K562 (cell line): ENCODE data around the gene ADCY5. TPM values are rescaled to one million over a fixed set of nuclear protein-coding genes. Genes with fewer than 3 reads are reported as not detected.

Source experiments
- ATAC-seq: fragments of 200-7000 bp; cut with Tn5 transposase; 3 replicates; pipeline ENCODE4 v1.9.1; 2020; ENCODE audit warnings: moderate library complexity
- BruUV-seq: library from RNA; stranded (reverse); fragments of 400-500 nt; replicated peaks from 2 replicates; lab custom pipeline; 2021; lab: Mats Ljungman, UMichigan
- CTCF ChIA-PET: fragments of 300-600 bp; formaldehyde crosslinking; extraction: SDS; loops from one replicate; lab custom pipeline; 2021; ENCODE audit warnings: low intra/inter-chr PET ratio; lab: Yijun Ruan, JAX
- POLR2A ChIA-PET: fragments of 300-600, 350-650 bp; sonication (Branson Sonifier 250); formaldehyde crosslinking; extraction: SDS; loops from one replicate; lab custom pipeline; 2021; ENCODE audit warnings: antibody characterized with exemption, inconsistent platforms; lab: Yijun Ruan, JAX
- DNase-seq, 4 experiments: peaks; one replicate each; pipeline versions ENCODE4 v3.0.0 to v3.0.0-alpha.2; 2011 to 2018; ENCODE audit warnings: low spot score in 3 of 4, mixed read lengths in 3 of 4; ENCODE audit errors: extremely low read depth in 1 of 4
- FAIRE-seq: peaks from 2 replicates; lab custom pipeline; 2011; peaks lifted over from hg19 to GRCh38; lab: Jason Lieb, UNC
- H2AFZ ChIP-seq: 2 replicates; pipeline ENCODE4 v1.6.0; 2011; ENCODE audit warnings: low read depth, low read length, control low read depth, inconsistent platforms
- H3K27ac ChIP-seq: fragments of 200-600 bp; 3 replicates; pipeline ENCODE4 v1.8.0; 2011; ENCODE audit warnings: low read depth, mild to moderate bottlenecking, control low read depth, inconsistent platforms, low read length, moderate library complexity, mixed read lengths; ENCODE audit errors: extremely low read depth
- H3K27me3 ChIP-seq, 2 experiments: fragments of 300-600 bp in 1 of 2; 2 replicates in 1 of 2; 3 replicates in 1 of 2; pipeline versions ENCODE4 v1.6.0 to v1.8.0; 2011; ENCODE audit warnings: inconsistent platforms in 2 of 2, low read length in 2 of 2, mild to moderate bottlenecking in 1 of 2, mixed read lengths in 1 of 2, moderate library complexity in 1 of 2; ENCODE audit not compliant: control insufficient read depth in 2 of 2, insufficient read depth in 2 of 2
- H3K36me3 ChIP-seq: fragments of 300-600 bp; 3 replicates; pipeline ENCODE4 v1.8.0; 2011; ENCODE audit warnings: mild to moderate bottlenecking, low read length, inconsistent platforms; ENCODE audit not compliant: control insufficient read depth, insufficient read depth
- H3K4me1 ChIP-seq, 2 experiments: fragments of 200-600 bp in 1 of 2; replicated peaks in 1 of 2; 2 replicates in 1 of 2; 3 replicates in 1 of 2; pipeline versions ENCODE4 v1.5.1 to v1.8.0; 2011; ENCODE audit warnings: inconsistent platforms in 2 of 2, low read length in 2 of 2, mild to moderate bottlenecking in 1 of 2, mixed read lengths in 1 of 2, moderate library complexity in 1 of 2; ENCODE audit not compliant: control insufficient read depth in 2 of 2, insufficient read depth in 2 of 2
- H3K4me2 ChIP-seq: 2 replicates; pipeline ENCODE4 v1.6.1; 2011; ENCODE audit warnings: low read length, control low read depth, inconsistent platforms, mixed read lengths; ENCODE audit not compliant: insufficient read depth
- H3K4me3 ChIP-seq: fragments of 200-600 bp; sonication (generic), shearing (Covaris generic); 2 replicates; pipeline ENCODE4 v1.5.1; 2016; ENCODE audit warnings: control low read depth, inconsistent platforms
- H3K79me2 ChIP-seq: fragments of 200-600 bp; 3 replicates; pipeline ENCODE4 v1.8.0; 2011; ENCODE audit warnings: low read length, inconsistent platforms; ENCODE audit not compliant: control insufficient read depth, insufficient read depth
- H3K9ac ChIP-seq, 2 experiments: 2 replicates each; pipeline versions ENCODE4 v1.6.0 to v1.6.1; 2011; ENCODE audit warnings: low read depth in 2 of 2, low read length in 2 of 2, control low read depth in 1 of 2, inconsistent platforms in 1 of 2, mild to moderate bottlenecking in 1 of 2, mixed read lengths in 1 of 2; ENCODE audit not compliant: insufficient read depth in 1 of 2
- H3K9me1 ChIP-seq: one replicate; pipeline ENCODE4 v1.6.0; 2011; ENCODE audit warnings: inconsistent platforms, mild to moderate bottlenecking, low read length, moderate library complexity; ENCODE audit not compliant: control insufficient read depth, insufficient read depth
- H3K9me3 ChIP-seq: replicated peaks from 2 replicates; pipeline ENCODE4 v1.5.1; 2011; ENCODE audit warnings: low read depth, low read length, inconsistent platforms; ENCODE audit not compliant: control insufficient read depth, insufficient read depth
- H4K20me1 ChIP-seq: replicated peaks from 2 replicates; pipeline ENCODE4 v1.6.1; 2011; ENCODE audit warnings: low read length, inconsistent platforms, mixed read lengths; ENCODE audit not compliant: control insufficient read depth, insufficient read depth
- ARID4B ChIP-seq: sonication (generic); formaldehyde crosslinking; IDR thresholded peaks from 2 replicates; pipeline ENCODE4 v1.8.0; 2022; ENCODE audit warnings: mild to moderate bottlenecking, missing genetic modification reagents
- BCLAF1 ChIP-seq, 2 experiments: fragments of 450-650 bp in 1 of 2; IDR thresholded peaks; 2 replicates each; pipeline ENCODE4 v1.6.1; 2011 to 2017; ENCODE audit warnings: low read depth in 2 of 2, antibody characterized with exemption in 1 of 2, borderline replicate concordance in 1 of 2, low read length in 1 of 2, mild to moderate bottlenecking in 1 of 2, mixed read lengths in 1 of 2; ENCODE audit not compliant: control insufficient read depth in 1 of 2
- CCAR2 ChIP-seq: fragments of 200-400 bp; formaldehyde crosslinking; IDR thresholded peaks from 2 replicates; pipeline ENCODE4 v1.6.1; 2017; ENCODE audit warnings: mild to moderate bottlenecking, low read depth, low read length
- ETV1 ChIP-seq: fragments of 450-650 bp; conservative IDR thresholded peaks from 2 replicates; pipeline ENCODE4 v1.6.1; 2016; ENCODE audit warnings: missing genetic modification characterization, control low read depth, low read depth, missing compliant biosample characterization
- FOXA3 ChIP-seq, 2 experiments: fragments of 450-650 bp in 1 of 2; sonication (generic) in 1 of 2; formaldehyde crosslinking; IDR thresholded peaks in 1 of 2; conservative IDR thresholded peaks in 1 of 2; 2 replicates each; pipeline versions ENCODE4 v1.4.0 to v1.8.0; 2020 to 2022; ENCODE audit warnings: mild to moderate bottlenecking in 2 of 2, missing genetic modification reagents in 1 of 2
- FOXK1 ChIP-seq: sonication (generic); formaldehyde crosslinking; IDR thresholded peaks from 2 replicates; pipeline ENCODE4 v1.8.0; 2022; ENCODE audit warnings: missing genetic modification reagents, mild to moderate bottlenecking, borderline replicate concordance
- NONO ChIP-seq, 2 experiments: fragments of 200-400 bp in 1 of 2; fragments of 450-650 bp in 1 of 2; formaldehyde crosslinking in 1 of 2; IDR thresholded peaks; 2 replicates each; pipeline ENCODE4 v1.6.1; 2017; ENCODE audit warnings: low read depth in 2 of 2, mild to moderate bottlenecking in 2 of 2, moderate library complexity in 2 of 2, low read length in 1 of 2
- POLR2AphosphoS2 ChIP-seq: IDR thresholded peaks from 2 replicates; pipeline ENCODE4 v1.6.1; 2012; ENCODE audit warnings: low read length, improper control_type of control experiment
- PTTG1 ChIP-seq: fragments of 450-650 bp; IDR thresholded peaks from 2 replicates; pipeline ENCODE4 v1.6.1; 2016; ENCODE audit warnings: low read depth, mild to moderate bottlenecking, missing genetic modification characterization, missing compliant biosample characterization
- SIN3B ChIP-seq: fragments of 450-650 bp; IDR thresholded peaks from 2 replicates; pipeline ENCODE4 v1.6.1; 2017; ENCODE audit warnings: low read depth, mild to moderate bottlenecking, moderate library complexity
- SMC3 ChIP-seq: conservative IDR thresholded peaks from 2 replicates; pipeline ENCODE4 v1.6.1; 2011; ENCODE audit warnings: low read depth, low read length, improper control_type of control experiment; ENCODE audit not compliant: insufficient read depth
- ZFPM2 ChIP-seq: fragments of 250-450 bp; sonication (Bioruptor Pico); IDR thresholded peaks from 2 replicates; pipeline ENCODE4 v1.5.1; 2022; ENCODE audit warnings: mild to moderate bottlenecking
- ZNF445 ChIP-seq: fragments of 250-450 bp; sonication (Bioruptor Pico); IDR thresholded peaks from 2 replicates; pipeline ENCODE4 v1.4.0; 2020; ENCODE audit warnings: low read depth, mild to moderate bottlenecking, moderate library complexity
- WGBS: fragments of 100-300 bp; shearing (Covaris generic); methylation state at CpG from one replicate; pipeline ENCODE4 v1.1.6; 2016; ENCODE audit warnings: low coverage, mixed read lengths; ENCODE audit not compliant: insufficient coverage; ENCODE audit errors: missing lambda C conversion rate; 5-methylcytosine and 5-hydroxymethylcytosine counted together
- in situ Hi-C: fragments of 300-500 bp; cut with MboI; formaldehyde crosslinking; loops from 4 replicates; pipeline ENCODE4 v1.15.0; 2018; ENCODE audit warnings: inconsistent platforms, mixed read lengths
- intact Hi-C: fragments of 100-400 bp; cut with micrococcal nuclease; formaldehyde crosslinking; loops from 2 replicates; pipeline ENCODE4 v1.14.2; 2022
- polyA plus RNA-seq, 8 experiments: library from polyadenylated mRNA; depleted of rRNA in 4 of 8; stranded (reverse) in 5 of 8; unstranded in 3 of 8; fragments of >200 nt; fragmentation: Nextera tagmentation in 2 of 8; fragmentation: Illumina TruSeq in 1 of 8; extraction: Ambion mirVana in 2 of 8; extraction: Trizol in 1 of 8; gene quantifications; 2 replicates each; pipeline versions ENCODE4 v1.2.1 to v1.2.3, GENCODE V29; 2011 to 2014; ENCODE audit warnings: inconsistent platforms in 1 of 8, missing spikeins in 1 of 8
- total RNA-seq, 7 experiments: library from RNA; depleted of rRNA in 6 of 7; stranded (reverse); fragments of >200 nt in 6 of 7; fragmentation: Illumina TruSeq in 2 of 7; extraction: Trizol in 2 of 7; gene quantifications; 2 replicates each; pipeline versions ENCODE4 v1.2.1 to v1.2.3, GENCODE V29; 2011 to 2021; ENCODE audit warnings: low replicate concordance in 1 of 7

ADCY5 gene
- total and polyA plus RNA-seq, 9 of the 15 experiments (the other 6 are each of a cell fraction or from before 2014, with no cell fraction given): under 0.01 TPM; not detected in 8

GRCh38 chr3:123486460-123486859 lies 37.6 kb upstream of the ADCY5 start:
- no TSS peak for BruUV-seq
- in situ Hi-C loops: loop anchor here (5.0 kb wide), 1 partner anchor 154 kb away; no protein-coding TSS in a partner anchor
- WGBS: 0% methylated on average over 5 of the region's 7 CpGs
- TF ChIP-seq ARID4B (CRISPR knock-in tag): no peak
- TF ChIP-seq SIN3B: no peak
- no peak for TF ChIP-seq NONO (IDR thresholded peaks at IDR 0.05; ENCODE audit: low read depth in 2 of 2, low read length in 1 of 2)
- no peak for TF ChIP-seq ZFPM2 (CRISPR knock-in tag)
- no peak for TF ChIP-seq BCLAF1 (IDR thresholded peaks at IDR 0.05; ENCODE audit: borderline replicate concordance in 1 of 2, control insufficient read depth in 1 of 2, low read depth in 2 of 2, low read length in 1 of 2)
- TF ChIP-seq POLR2AphosphoS2: no peak
- no peak for TF ChIP-seq PTTG1 (tag)
- TF ChIP-seq ETV1 (tag): no peak
- TF ChIP-seq FOXK1 (CRISPR knock-in tag): no peak
- no peak for TF ChIP-seq SMC3
- TF ChIP-seq CCAR2: no peak
- TF ChIP-seq ZNF445 (CRISPR knock-in tag): no peak
- TF ChIP-seq FOXA3 (CRISPR knock-in tag; conservative IDR thresholded peaks at IDR 0.05 in 1 of 2, IDR thresholded peaks at IDR 0.05 in 1 of 2): no peak

More at GRCh38 chr3:123486460-123486859, 37.6 kb upstream of the ADCY5 start:
- DNase-seq (no peak), ATAC-seq (no peak), FAIRE-seq (no peak)
- Histone ChIP-seq H3K27ac (no peak overlapping the region), H4K20me1 (0 out of 2 replicates have a peak, but pooled peaks cover 3% of the 10 kb centered on the region), H3K79me2 (no peaks in the 10 kb centered on the region), H2AFZ (no peak overlapping the region), H3K9me3 (no peaks in the 10 kb centered on the region), H3K4me2 (no peak overlapping the region), H3K9ac (no peak overlapping the region), H3K36me3 (no peaks in the 10 kb centered on the region), H3K4me3 (no peak overlapping the region), H3K27me3 (peaks cover 3 to 22% of the 10 kb centered on the region in 2 experiments; a peak in 3 of 5 replicates), H3K9me1 (no peaks in the 10 kb centered on the region), H3K4me1 (no peaks in the 10 kb centered on the region)
- intact Hi-C loops: no loop called here
- ChIA-PET CTCF (no interaction called here), POLR2A (no interaction called here)
